SK-N-SH (cell line): ENCODE measurements around the gene OR4K1. TPM values are rescaled to one million over a fixed set of nuclear protein-coding genes. Genes with fewer than 3 reads are reported as not detected.

Source experiments
- CTCF ChIA-PET: fragments of 300-600, 350-600 bp; formaldehyde crosslinking; extraction: SDS; loops from one replicate; lab custom pipeline; 2021; lab: Yijun Ruan, JAX
- POLR2A ChIA-PET: fragments of 350-600 bp; sonication (Branson Sonifier 250); formaldehyde crosslinking; extraction: SDS; loops from one replicate; lab custom pipeline; 2020; ENCODE audit warnings: antibody characterized with exemption, inconsistent platforms; lab: Yijun Ruan, JAX
- DNase-seq: peaks from one replicate; pipeline ENCODE4 v3.0.0; 2012
- H2AFZ ChIP-seq: fragments of 200-600 bp; sonication (generic); 2 replicates; pipeline ENCODE4 v1.8.1; 2016; ENCODE audit warnings: antibody characterized with exemption, mild to moderate bottlenecking, low read depth
- H3F3A ChIP-seq: fragments of 200-600 bp; sonication (generic); replicated peaks from 2 replicates; pipeline ENCODE3; 2016; ENCODE audit warnings: antibody characterized with exemption, mild to moderate bottlenecking; ENCODE audit not compliant: insufficient read depth
- H3K27ac ChIP-seq, 2 experiments: fragments of 200-500 bp in 1 of 2; fragments of 200-600 bp in 1 of 2; sonication (Bioruptor generic) in 1 of 2; sonication (generic), shearing (Covaris generic) in 1 of 2; 2 replicates each; pipeline versions ENCODE4 v1.5.1 to v1.6.1; 2014 to 2016; ENCODE audit warnings: low read depth in 2 of 2, inconsistent platforms in 1 of 2, low read length in 1 of 2, mild to moderate bottlenecking in 1 of 2, mixed read lengths in 1 of 2
- H3K27me3 ChIP-seq: fragments of 200-600 bp; sonication (generic), shearing (Covaris generic); 2 replicates; pipeline ENCODE4 v1.6.1; 2016; ENCODE audit warnings: mixed run types; ENCODE audit not compliant: insufficient read depth
- H3K36me3 ChIP-seq, 2 experiments: fragments of 200-500 bp in 1 of 2; fragments of 200-600 bp in 1 of 2; sonication (Bioruptor generic) in 1 of 2; sonication (generic) in 1 of 2; replicated peaks in 1 of 2; 2 replicates each; pipeline versions ENCODE3 to v1.5.1; 2014 to 2016; ENCODE audit warnings: low read length in 1 of 2, mild to moderate bottlenecking in 1 of 2; ENCODE audit not compliant: insufficient read depth in 2 of 2, control insufficient read depth in 1 of 2
- H3K4me1 ChIP-seq, 2 experiments: fragments of 200-500 bp in 1 of 2; fragments of 200-600 bp in 1 of 2; sonication (Bioruptor generic) in 1 of 2; sonication (generic), shearing (Covaris generic) in 1 of 2; 2 replicates each; pipeline versions ENCODE4 v1.5.1 to v1.6.1; 2014 to 2016; ENCODE audit warnings: low read depth in 1 of 2, low read length in 1 of 2, mixed run types in 1 of 2; ENCODE audit not compliant: insufficient read depth in 2 of 2, control insufficient read depth in 1 of 2
- H3K4me2 ChIP-seq: fragments of 200-600 bp; sonication (generic), shearing (Covaris generic); 2 replicates; pipeline ENCODE4 v1.6.1; 2017; ENCODE audit warnings: mixed run types
- H3K4me3 ChIP-seq, 2 experiments: fragments of 200-500 bp in 1 of 2; fragments of 200-600 bp in 1 of 2; sonication (Bioruptor generic) in 1 of 2; sonication (generic), shearing (Covaris generic) in 1 of 2; 2 replicates each; pipeline versions ENCODE4 v1.5.1 to v1.8.1; 2014 to 2016; ENCODE audit warnings: low read depth in 2 of 2, inconsistent platforms in 1 of 2, low read length in 1 of 2, mild to moderate bottlenecking in 1 of 2, mixed read lengths in 1 of 2, moderate library complexity in 1 of 2
- H3K79me2 ChIP-seq: fragments of 200-600 bp; sonication (generic); 2 replicates; pipeline ENCODE4 v1.8.1; 2017; ENCODE audit warnings: mild to moderate bottlenecking; ENCODE audit not compliant: insufficient read depth
- H3K9ac ChIP-seq: fragments of 200-600 bp; sonication (generic); 2 replicates; pipeline ENCODE4 v1.6.1; 2017; ENCODE audit warnings: mixed run types
- H3K9me2 ChIP-seq: fragments of 200-600 bp; sonication (generic); 2 replicates; pipeline ENCODE4 v1.6.1; 2017; ENCODE audit warnings: mixed run types
- H3K9me3 ChIP-seq: fragments of 200-600 bp; sonication (generic); 2 replicates; pipeline ENCODE4 v1.6.1; 2017; ENCODE audit warnings: mixed run types, mild to moderate bottlenecking, moderate library complexity
- H4K20me1 ChIP-seq: fragments of 200-600 bp; sonication (generic); 2 replicates; pipeline ENCODE4 v1.6.1; 2017; ENCODE audit warnings: mild to moderate bottlenecking, mixed run types; ENCODE audit not compliant: insufficient read depth
- CHD2 ChIP-seq: fragments of 150-350 bp; IDR thresholded peaks from 2 replicates; pipeline ENCODE4 v1.6.1; 2018; ENCODE audit warnings: low read length; ENCODE audit not compliant: partially characterized antibody
- CTCF ChIP-seq: fragments of 200-600 bp; sonication (generic); IDR thresholded peaks from 2 replicates; pipeline ENCODE4 v1.6.1; 2017; ENCODE audit warnings: antibody characterized with exemption, mild to moderate bottlenecking, moderate library complexity
- FOSL2 ChIP-seq: IDR thresholded peaks from 2 replicates; pipeline ENCODE4 v1.4.0; 2012; ENCODE audit warnings: low read depth, mild to moderate bottlenecking, moderate library complexity, borderline replicate concordance
- FOXM1 ChIP-seq: IDR thresholded peaks from 2 replicates; pipeline ENCODE4 v1.4.0; 2012; ENCODE audit warnings: low read depth, mild to moderate bottlenecking
- GABPA ChIP-seq: IDR thresholded peaks from 2 replicates; pipeline ENCODE4 v1.4.0; 2012; ENCODE audit warnings: low read depth, mild to moderate bottlenecking
- GATA2 ChIP-seq: sonication (generic); formaldehyde crosslinking; IDR thresholded peaks from 2 replicates; pipeline ENCODE4 v1.5.0; 2020; ENCODE audit warnings: mild to moderate bottlenecking, missing genetic modification reagents
- MEF2A ChIP-seq: IDR thresholded peaks from 2 replicates; pipeline ENCODE4 v1.4.0; 2012; ENCODE audit warnings: low read depth, borderline replicate concordance
- RAD21 ChIP-seq: IDR thresholded peaks from 2 replicates; pipeline ENCODE4 v1.6.1; 2012; ENCODE audit warnings: mild to moderate bottlenecking, low read length
- REST ChIP-seq: IDR thresholded peaks from 2 replicates; pipeline ENCODE4 v1.6.1; 2012; ENCODE audit warnings: mild to moderate bottlenecking, low read depth, low read length, moderate library complexity
- RXRA ChIP-seq: IDR thresholded peaks from 2 replicates; pipeline ENCODE4 v1.4.0; 2012; ENCODE audit warnings: low read depth, mild to moderate bottlenecking, borderline replicate concordance
- SIN3A ChIP-seq: IDR thresholded peaks from 2 replicates; pipeline ENCODE4 v1.6.1; 2012; ENCODE audit warnings: low read depth, mild to moderate bottlenecking, low read length, moderate library complexity, borderline replicate concordance
- SMC3 ChIP-seq: IDR thresholded peaks from 2 replicates; pipeline ENCODE4 v1.6.1; 2012; ENCODE audit warnings: low read depth, low read length, improper control_type of control experiment
- ZBTB33 ChIP-seq: IDR thresholded peaks from 2 replicates; pipeline ENCODE4 v1.4.0; 2012; ENCODE audit warnings: low read depth, borderline replicate concordance
- WGBS: methylation state at CpG from one replicate; pipeline ENCODE4 v1.1.6; 2017; ENCODE audit warnings: low lambda C conversion rate; 5-methylcytosine and 5-hydroxymethylcytosine counted together
- polyA plus RNA-seq, 3 experiments: library from polyadenylated mRNA; depleted of rRNA; stranded (reverse); fragments of >200 nt; gene quantifications; 2 replicates each; pipeline ENCODE4 v1.2.3, GENCODE V29; 2012
- TF ChIP-seq, protein P1 (sequence below): fragments of 150-350 bp; IDR thresholded peaks from 2 replicates; pipeline ENCODE4 v1.6.1; 2017; ENCODE audit warnings: antibody characterized with exemption, low read length, low read depth, borderline replicate concordance
- TF ChIP-seq, protein P2 (sequence below): IDR thresholded peaks from 2 replicates; pipeline ENCODE4 v1.4.0; 2012; ENCODE audit warnings: low read depth
- TF ChIP-seq, protein P3 (sequence below): IDR thresholded peaks from 2 replicates; pipeline ENCODE4 v1.4.0; 2012; ENCODE audit warnings: low read depth, borderline replicate concordance

Gene OR4K1
- polyA plus RNA-seq, 1 of the 3 experiments (the other 2 are of a cell fraction), result not detected

DNA sequence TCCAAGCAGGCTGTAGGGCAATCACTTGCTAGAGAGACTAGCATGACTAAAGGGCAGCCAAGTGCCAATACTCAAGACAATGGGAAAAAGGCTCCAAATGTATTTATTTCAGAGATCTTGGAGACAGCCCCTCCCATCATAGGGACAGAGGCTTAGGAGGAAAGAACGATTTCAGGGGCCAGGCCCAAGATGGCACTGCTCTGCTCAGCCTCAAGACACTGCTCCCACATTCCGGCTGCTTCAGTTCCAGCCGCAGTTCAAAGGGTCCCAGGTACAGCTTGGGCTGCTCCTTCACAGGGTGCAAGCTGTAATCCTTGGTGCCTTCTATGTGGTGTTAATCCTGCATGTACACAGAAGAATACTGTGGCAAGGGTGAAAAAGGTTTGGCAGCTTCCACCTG, 29.7 kb upstream of the OR4K1 start:
- Histone ChIP-seq H3K9me2 (no peaks in the 10 kb centered on the region), H3K36me3 (no peaks in the 10 kb centered on the region), H3K9me3 (no peaks in the 10 kb centered on the region), H3K4me2 (no peak overlapping the region), H3K4me1 (no peaks in the 10 kb centered on the region), H4K20me1 (no peaks in the 10 kb centered on the region), H3K4me3 (no peak overlapping the region), H2AFZ (no peak overlapping the region), H3K27ac (no peak overlapping the region), H3K27me3 (no peaks in the 10 kb centered on the region), H3K79me2 (no peaks in the 10 kb centered on the region), H3F3A (no peaks in the 10 kb centered on the region), H3K9ac (no peak overlapping the region)
- 0% methylated on average over 3 of the region's 3 CpGs for WGBS
- POLR2A ChIA-PET, result no interaction called here
- TF ChIP-seq FOSL2 (no peak), ZBTB33 (no peak), MEF2A (no peak), GABPA (no peak), SMC3 (no peak), FOXM1 (no peak), CHD2 (no peak)
- TF ChIP-seq, protein P1, sequence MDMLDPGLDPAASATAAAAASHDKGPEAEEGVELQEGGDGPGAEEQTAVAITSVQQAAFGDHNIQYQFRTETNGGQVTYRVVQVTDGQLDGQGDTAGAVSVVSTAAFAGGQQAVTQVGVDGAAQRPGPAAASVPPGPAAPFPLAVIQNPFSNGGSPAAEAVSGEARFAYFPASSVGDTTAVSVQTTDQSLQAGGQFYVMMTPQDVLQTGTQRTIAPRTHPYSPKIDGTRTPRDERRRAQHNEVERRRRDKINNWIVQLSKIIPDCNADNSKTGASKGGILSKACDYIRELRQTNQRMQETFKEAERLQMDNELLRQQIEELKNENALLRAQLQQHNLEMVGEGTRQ, result no peak
- TF ChIP-seq, protein P2, sequence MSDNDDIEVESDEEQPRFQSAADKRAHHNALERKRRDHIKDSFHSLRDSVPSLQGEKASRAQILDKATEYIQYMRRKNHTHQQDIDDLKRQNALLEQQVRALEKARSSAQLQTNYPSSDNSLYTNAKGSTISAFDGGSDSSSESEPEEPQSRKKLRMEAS, result no peak
- DNase-seq, result no peak
- CTCF ChIA-PET, result no interaction called here

- WGBS, result 3% methylated on average over 4 of the region's 4 CpGs
- Histone ChIP-seq H2AFZ (no peak overlapping the region), H3F3A (no peaks in the 10 kb centered on the region), H3K9me2 (no peaks in the 10 kb centered on the region), H3K9ac (no peak overlapping the region), H3K9me3 (no peaks in the 10 kb centered on the region), H3K4me2 (no peak overlapping the region), H3K79me2 (no peaks in the 10 kb centered on the region), H3K27ac (no peak overlapping the region), H4K20me1 (no peaks in the 10 kb centered on the region), H3K27me3 (no peaks in the 10 kb centered on the region), H3K4me3 (no peak overlapping the region), H3K4me1 (no peaks in the 10 kb centered on the region), H3K36me3 (no peaks in the 10 kb centered on the region)
- CTCF ChIA-PET, result no interaction called here
- no peak for DNase-seq
- POLR2A ChIA-PET, result no interaction called here
- TF ChIP-seq REST (no peak), RAD21 (no peak), GATA2 (CRISPR knock-in tag) (no peak), CHD2 (no peak), SIN3A (no peak), CTCF (no peak), FOSL2 (no peak), RXRA (no peak)
- TF ChIP-seq, protein P2, result no peak
- TF ChIP-seq, protein P3, sequence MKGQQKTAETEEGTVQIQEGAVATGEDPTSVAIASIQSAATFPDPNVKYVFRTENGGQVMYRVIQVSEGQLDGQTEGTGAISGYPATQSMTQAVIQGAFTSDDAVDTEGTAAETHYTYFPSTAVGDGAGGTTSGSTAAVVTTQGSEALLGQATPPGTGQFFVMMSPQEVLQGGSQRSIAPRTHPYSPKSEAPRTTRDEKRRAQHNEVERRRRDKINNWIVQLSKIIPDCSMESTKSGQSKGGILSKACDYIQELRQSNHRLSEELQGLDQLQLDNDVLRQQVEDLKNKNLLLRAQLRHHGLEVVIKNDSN, result no peak
Observed at GRCh38 chr14:19902409-19902808, 28.3 kb upstream of the OR4K1 start.
